Activated CD4-positive, alpha-beta T cell treated with anti-CD3 and anti-CD28 coated beads, Interleukin-2, amount 10 ng/mL, durations not matched to agents 7 days and 5 days (primary cell): ENCODE results near the gene FBXO42. TPM values are rescaled to one million over a fixed set of nuclear protein-coding genes. Genes with fewer than 3 reads are reported as not detected.

Source experiments
- CTCF ChIA-PET: fragments of 350-600 bp; sonication (Branson Sonifier 250); formaldehyde crosslinking; loops from one replicate; lab custom pipeline; 2021; ENCODE audit warnings: antibody characterized with exemption; lab: Charles Lee
- POLR2A ChIA-PET: fragments of 350-600 bp; sonication (Branson Sonifier 250); formaldehyde crosslinking; loops from one replicate; lab custom pipeline; 2021; ENCODE audit warnings: antibody characterized with exemption; lab: Charles Lee
- DNase-seq: peaks from one replicate; pipeline ENCODE4 v3.0.0-alpha.2; 2020
- H3K27ac Mint-ChIP-seq: one replicate; pipeline ENCODE4 v1.8.0; 2021; ENCODE audit warnings: mild to moderate bottlenecking, moderate library complexity, mixed read lengths
- H3K27me3 Mint-ChIP-seq: one replicate; pipeline ENCODE4 v1.8.0; 2021; ENCODE audit warnings: mixed read lengths
- H3K36me3 Mint-ChIP-seq: one replicate; pipeline ENCODE4 v1.8.0; 2021; ENCODE audit warnings: low read depth, mixed read lengths
- H3K4me1 Mint-ChIP-seq: one replicate; pipeline ENCODE4 v1.8.0; 2021; ENCODE audit warnings: mixed read lengths
- H3K4me3 Mint-ChIP-seq: one replicate; pipeline ENCODE4 v1.8.0; 2021; ENCODE audit warnings: mild to moderate bottlenecking, moderate library complexity, mixed read lengths
- H3K9me3 Mint-ChIP-seq: one replicate; pipeline ENCODE4 v1.8.0; 2021; ENCODE audit warnings: mixed read lengths
- total RNA-seq, 2 experiments: library from RNA; stranded (reverse); gene quantifications; one replicate each; pipeline ENCODE4 v1.2.3, GENCODE V29; 2021

FBXO42 gene
- total RNA-seq, 2 experiments from 2014 or later: 15.5 to 19.3 TPM

- Mint-ChIP-seq H3K27me3 (no peaks in the 10 kb centered on the region), H3K27ac (no peak overlapping the region), H3K9me3 (no peaks in the 10 kb centered on the region), H3K4me3 (no peak overlapping the region), H3K4me1 (peaks cover 37% of the 10 kb centered on the region), H3K36me3 (peaks cover 2% of the 10 kb centered on the region)
- ChIA-PET POLR2A (no interaction called here), CTCF (interaction anchor here (1.1 to 1.4 kb wide), 2 partner anchors 10 to 168 kb away, joined by 3 read pairs; no protein-coding TSS in a partner anchor)
- no peak for DNase-seq
Observed at GRCh38 chr1:16239972-16240491, 112.2 kb downstream of the FBXO42 start.

DNA sequence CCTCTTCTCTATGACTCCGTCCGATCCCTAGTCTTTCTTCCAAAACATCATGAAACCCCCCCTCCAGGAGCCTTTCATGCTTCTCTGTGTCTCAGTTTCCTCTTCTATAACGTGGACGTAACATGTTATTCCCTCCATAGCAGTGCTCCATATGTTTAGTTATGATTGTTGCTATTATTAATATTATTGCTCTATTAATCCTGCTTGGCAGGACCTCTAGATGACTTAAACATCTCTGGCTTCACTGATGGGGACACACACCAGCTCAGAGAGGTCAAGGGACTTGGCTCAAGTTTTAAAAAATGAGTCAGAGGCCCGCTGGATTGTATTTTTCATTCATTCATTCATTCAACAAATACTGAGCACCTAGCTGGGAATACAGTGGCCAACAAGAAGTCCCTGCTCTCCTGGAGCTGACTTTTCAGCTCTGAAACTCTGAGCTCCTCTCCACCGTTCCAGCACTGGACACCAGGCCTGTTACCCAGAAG, 114.9 kb downstream of the FBXO42 start:
- CTCF ChIA-PET: interaction anchor here (0.5 to 2.7 kb wide), 7 partner anchors 10 to 646 kb away, joined by 3 to 7 read pairs (median 3); partner anchors contain the start of gene NECAP2
- Mint-ChIP-seq H3K27ac (peak overlapping the region; percentile 89), H3K27me3 (no peaks in the 10 kb centered on the region), H3K4me1 (peaks cover 35% of the 10 kb centered on the region), H3K36me3 (peaks cover 2% of the 10 kb centered on the region), H3K9me3 (no peaks in the 10 kb centered on the region), H3K4me3 (peak overlapping the region; percentile 80)
- POLR2A ChIA-PET: no interaction called here
- no peak for DNase-seq

GRCh38 chr1:16236511-16237342, 115.6 kb downstream of the FBXO42 start, which contains the start of gene CPLANE2:
CPLANE2 (minus strand) TSS chr1:16237183; CDS start chr1:16236742, 441 bp downstream.
- POLR2A ChIA-PET: no interaction called here
- peak; percentile 96 for DNase-seq
- Mint-ChIP-seq H3K4me1 (peaks cover 35% of the 10 kb centered on the region), H3K36me3 (peaks cover 2% of the 10 kb centered on the region), H3K4me3 (peak within 1 kb of the TSS; percentile 80), H3K9me3 (no peaks in the 10 kb centered on the region), H3K27me3 (no peaks in the 10 kb centered on the region), H3K27ac (peak within 1 kb of the TSS; percentile 89)
- CTCF ChIA-PET: interaction anchor here (0.5 to 2.7 kb wide), 10 partner anchors 8 to 645 kb away, joined by 3 to 7 read pairs (median 4); partner anchors contain the start of gene NECAP2

DNA sequence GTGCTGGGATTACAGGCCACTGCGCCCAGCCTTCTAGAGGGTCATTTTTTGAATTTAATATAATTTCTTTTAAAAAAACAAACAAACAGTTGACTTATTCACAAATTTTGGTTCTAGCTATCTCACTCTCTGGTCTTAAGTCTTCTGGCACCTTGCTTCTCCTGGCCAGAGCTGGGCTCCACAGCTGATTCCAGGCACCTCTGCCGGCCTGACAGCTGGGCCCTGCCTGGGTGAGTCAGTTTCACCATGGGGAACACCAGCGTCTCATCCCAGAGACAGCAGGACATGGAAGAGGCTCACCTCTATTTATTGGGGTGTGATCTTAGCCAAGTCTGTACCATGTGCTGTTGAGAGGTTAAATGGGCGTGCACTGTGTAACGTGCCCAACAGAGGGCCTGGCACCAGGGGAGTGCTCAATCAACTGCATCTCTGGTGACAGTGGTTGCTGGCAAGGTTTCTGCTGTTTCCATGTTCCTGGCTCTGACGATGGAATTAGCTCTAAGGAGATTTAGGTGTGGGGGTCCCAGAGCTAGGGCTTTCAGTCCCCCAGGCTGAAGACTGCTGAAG, 116.3 kb downstream of the FBXO42 start:
- peak; percentile 57 for DNase-seq
- ChIA-PET CTCF (interaction anchor here (1.0 to 1.8 kb wide), 4 partner anchors 9 to 205 kb away, joined by 5 to 6 read pairs (median 5); partner anchors contain the start of gene NECAP2), POLR2A (no interaction called here)
- peak overlapping the region; percentile 81 for H3K27ac Mint-ChIP-seq
- peaks cover 2% of the 10 kb centered on the region for H3K36me3 Mint-ChIP-seq
- H3K4me3 Mint-ChIP-seq: peak overlapping the region; percentile 80
- H3K27me3 Mint-ChIP-seq: no peaks in the 10 kb centered on the region
- peaks cover 35% of the 10 kb centered on the region for H3K4me1 Mint-ChIP-seq
- H3K9me3 Mint-ChIP-seq: no peaks in the 10 kb centered on the region

DNA sequence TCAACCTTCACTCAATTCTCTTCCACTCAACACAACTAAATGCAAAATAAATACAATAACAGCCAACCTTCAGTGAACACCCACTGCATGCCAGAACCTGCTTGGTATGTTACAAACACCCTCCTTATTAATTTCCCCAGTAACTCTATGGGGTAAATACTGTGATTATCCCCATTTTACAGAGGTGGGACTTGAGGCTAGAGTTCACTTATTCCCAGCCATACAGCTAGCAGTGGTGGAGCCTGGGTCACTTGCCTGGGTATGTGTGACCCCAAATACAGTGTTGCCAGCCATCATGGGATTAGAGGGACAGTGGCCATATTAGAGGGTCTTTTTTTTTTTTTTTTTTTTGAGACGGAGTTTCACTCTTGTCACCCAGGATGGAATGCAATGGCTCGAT, 116.9 kb downstream of the FBXO42 start:
- POLR2A ChIA-PET: no interaction called here
- peaks cover 35% of the 10 kb centered on the region for H3K4me1 Mint-ChIP-seq

DNA sequence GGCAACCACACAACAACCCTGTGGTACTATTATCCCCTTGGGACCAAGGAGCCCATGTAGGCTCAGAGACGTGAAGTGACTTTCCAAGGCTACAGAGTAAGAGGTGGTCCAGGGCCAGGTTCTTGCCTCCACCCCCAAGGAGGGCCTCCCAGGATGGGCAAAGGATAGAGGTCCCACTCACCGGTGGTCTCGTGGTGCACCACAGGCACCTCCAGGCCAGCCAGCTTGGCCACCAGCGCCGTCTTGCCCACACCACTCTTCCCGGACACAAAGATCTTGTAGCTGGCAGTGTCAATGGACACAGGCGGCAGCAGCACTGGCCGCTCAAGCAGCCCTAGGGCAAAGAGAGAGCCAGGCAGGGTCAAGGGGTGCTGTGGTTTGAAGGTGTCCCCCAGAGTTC, 118.8 kb downstream of the FBXO42 start:
- Mint-ChIP-seq H3K27ac (no peak overlapping the region), H3K4me1 (peaks cover 28% of the 10 kb centered on the region), H3K27me3 (peaks cover 9% of the 10 kb centered on the region), H3K4me3 (no peak overlapping the region), H3K36me3 (peaks cover 2% of the 10 kb centered on the region), H3K9me3 (no peaks in the 10 kb centered on the region)
- ChIA-PET POLR2A (no interaction called here), CTCF (interaction anchor here (1.8 kb wide), 1 partner anchor 16 kb away, joined by 5 read pairs; no protein-coding TSS in a partner anchor)
- DNase-seq: no peak

More for the DNA sequence above, 116.9 kb downstream of the FBXO42 start:
- Mint-ChIP-seq H3K27me3 (no peaks in the 10 kb centered on the region), H3K4me3 (no peak overlapping the region), H3K27ac (no peak overlapping the region), H3K36me3 (peaks cover 2% of the 10 kb centered on the region), H3K9me3 (no peaks in the 10 kb centered on the region)
- DNase-seq: no peak
- CTCF ChIA-PET: interaction anchor here (0.6 to 1.8 kb wide), 3 partner anchors 9 to 700 kb away, joined by 3 to 5 read pairs (median 5); no protein-coding TSS in a partner anchor

DNA sequence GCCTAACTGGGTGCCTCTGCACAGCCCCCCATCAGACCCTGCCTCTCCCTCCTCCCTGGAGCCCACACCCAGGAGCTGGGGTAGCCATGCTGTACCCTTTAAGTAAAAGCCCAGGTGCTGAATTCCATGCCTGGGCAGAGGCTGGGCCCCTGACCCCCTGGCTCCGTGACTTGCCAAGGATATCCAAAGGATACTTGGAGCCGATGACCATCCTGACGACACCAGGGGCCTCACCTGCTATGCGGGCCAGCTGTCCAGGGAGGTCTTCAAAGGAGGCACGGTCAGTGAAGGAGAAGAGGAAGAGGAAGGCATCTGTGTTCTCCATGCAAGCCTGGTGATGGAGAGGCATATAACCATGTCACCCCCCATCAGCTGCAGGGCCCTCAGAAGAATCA, 120.0 kb downstream of the FBXO42 start:
- ChIA-PET POLR2A (no interaction called here), CTCF (no interaction called here)
- no peak overlapping the region for H3K4me3 Mint-ChIP-seq
- no peak overlapping the region for H3K27ac Mint-ChIP-seq
- H3K27me3 Mint-ChIP-seq: peaks cover 20% of the 10 kb centered on the region
- no peak for DNase-seq
- H3K36me3 Mint-ChIP-seq: peaks cover 2% of the 10 kb centered on the region
- peaks cover 26% of the 10 kb centered on the region for H3K4me1 Mint-ChIP-seq
- H3K9me3 Mint-ChIP-seq: no peaks in the 10 kb centered on the region

GRCh38 chr1:16231331-16232315, 120.7 kb downstream of the FBXO42 start:
- no peaks in the 10 kb centered on the region for H3K9me3 Mint-ChIP-seq

DNA sequence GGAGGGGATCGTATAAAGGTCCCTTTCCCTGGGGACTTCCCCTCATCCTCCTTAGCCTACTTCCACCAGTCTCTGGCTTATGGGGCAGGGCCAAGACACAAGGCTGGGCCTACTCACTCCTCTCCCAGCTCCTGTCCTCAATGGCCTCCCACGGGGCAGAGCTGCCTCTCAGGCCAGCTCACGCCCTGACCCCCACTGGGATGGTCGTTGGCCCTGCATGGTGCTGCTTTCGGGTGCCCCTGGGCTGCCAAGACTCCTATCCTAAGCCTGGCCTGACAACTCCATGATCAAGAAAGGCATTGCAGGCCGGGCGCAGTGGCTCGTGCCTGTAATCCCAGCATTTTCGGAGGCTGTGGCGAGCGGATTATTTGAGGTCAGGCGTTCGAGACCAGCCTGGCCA, 121.5 kb downstream of the FBXO42 start:
- CTCF ChIA-PET: interaction anchor here (0.8 kb wide), 1 partner anchor 10 kb away, joined by 3 read pairs; no protein-coding TSS in a partner anchor
- no peak overlapping the region for H3K4me3 Mint-ChIP-seq
- H3K36me3 Mint-ChIP-seq: peaks cover 7% of the 10 kb centered on the region
- H3K27ac Mint-ChIP-seq: no peak overlapping the region
- H3K27me3 Mint-ChIP-seq: peaks cover 33% of the 10 kb centered on the region
- H3K4me1 Mint-ChIP-seq: peaks cover 17% of the 10 kb centered on the region
- POLR2A ChIA-PET: no interaction called here
- no peak for DNase-seq
- no peaks in the 10 kb centered on the region for H3K9me3 Mint-ChIP-seq

More at GRCh38 chr1:16231331-16232315, 120.7 kb downstream of the FBXO42 start:
- Mint-ChIP-seq H3K27ac (no peak overlapping the region), H3K36me3 (peaks cover 4% of the 10 kb centered on the region), H3K4me3 (no peak overlapping the region), H3K27me3 (peaks cover 24% of the 10 kb centered on the region), H3K4me1 (peaks cover 23% of the 10 kb centered on the region)
- ChIA-PET CTCF (no interaction called here), POLR2A (no interaction called here)
- DNase-seq: no peak

GRCh38 chr1:16229976-16230740, 122.1 kb downstream of the FBXO42 start:
- Mint-ChIP-seq H3K9me3 (no peaks in the 10 kb centered on the region), H3K4me3 (no peak overlapping the region), H3K27me3 (peaks cover 35% of the 10 kb centered on the region), H3K36me3 (peaks cover 7% of the 10 kb centered on the region), H3K4me1 (peaks cover 14% of the 10 kb centered on the region), H3K27ac (no peak overlapping the region)
- no peak for DNase-seq
- CTCF ChIA-PET: interaction anchor here (0.8 kb wide), 1 partner anchor 9 kb away, joined by 3 read pairs; no protein-coding TSS in a partner anchor
- POLR2A ChIA-PET: no interaction called here
